Gastrocnemius medialis (tissue), 4 donors: ENCODE measurements around the gene APOC3. TPM values are rescaled to one million over a fixed set of nuclear protein-coding genes. Genes with fewer than 3 reads are reported as not detected.

Experiments
- ATAC-seq, 2 donors: fragments of 150-250 bp; one replicate each; pipeline ENCODE4 v1.9.1; 2016
- DNase-seq, 2 donors: peaks; one replicate each; pipeline ENCODE4 v3.0.0-alpha.2; 2019
- H3K27ac ChIP-seq, 4 donors: fragments of 200-600 bp; sonication (generic); 1 replicate in 1 of 4; 2 replicates in 3 of 4; pipeline ENCODE4 v1.5.1; 2016 to 2018; ENCODE audit warnings: mild to moderate bottlenecking in 2 of 4, moderate library complexity in 1 of 4
- H3K27me3 ChIP-seq, 3 donors: fragments of 200-600 bp; sonication (generic) in 2 of 3; 1 replicate in 1 of 3; 2 replicates in 2 of 3; pipeline versions ENCODE4 v1.5.1 to v1.6.0; 2016 to 2019; ENCODE audit warnings: mild to moderate bottlenecking in 1 of 3, moderate library complexity in 1 of 3
- H3K36me3 ChIP-seq, 2 donors: fragments of 200-600 bp; sonication (generic) in 1 of 2; one replicate each; pipeline ENCODE4 v1.5.1; 2017 to 2018
- H3K4me1 ChIP-seq, 2 donors: fragments of 200-600 bp; sonication (generic) in 1 of 2; one replicate each; pipeline ENCODE4 v1.5.1; 2016 to 2017; ENCODE audit warnings: mild to moderate bottlenecking in 2 of 2
- H3K4me3 ChIP-seq, 4 donors: fragments of 200-600 bp; sonication (generic) in 3 of 4; 1 replicate in 1 of 4; 2 replicates in 3 of 4; pipeline ENCODE4 v1.5.1; 2016 to 2019; ENCODE audit warnings: mild to moderate bottlenecking in 2 of 4
- H3K9me3 ChIP-seq, 3 donors: fragments of 200-600 bp; sonication (generic) in 2 of 3; 1 replicate in 1 of 3; 2 replicates in 2 of 3; pipeline ENCODE4 v1.5.1; 2016 to 2019
- POLR2A ChIP-seq, 2 donors: fragments of 450-650 bp; IDR thresholded peaks; one replicate each; pipeline ENCODE4 v1.6.1; 2017; ENCODE audit warnings: antibody characterized with exemption in 2 of 2, mild to moderate bottlenecking in 2 of 2, moderate library complexity in 2 of 2
- in situ Hi-C, 4 donors: fragments of 200-750 bp; cut with MboI; loops; one replicate each; pipeline versions ENCODE4 v1.15.0 to v1.8.0; 2017; ENCODE audit warnings: low sequenced_read_pairs in 4 of 4
- intact Hi-C: fragments of 100-400 bp; cut with DNase I; formaldehyde crosslinking; loops from one replicate; pipeline ENCODE4 v1.15.1; 2023; ENCODE audit warnings: low total_unique reads
- total RNA-seq, 4 donors: library from RNA; depleted of rRNA; stranded (reverse); fragments of >200 nt; gene quantifications; one replicate each; pipeline versions ENCODE4 v1.1.0 to v1.2.3, GENCODE V29; 2016
- TF ChIP-seq, protein P1 (sequence below), 5 experiments: fragments of 450-650 bp in 3 of 5; fragments of 200-600 bp in 2 of 5; sonication (generic) in 2 of 5; IDR thresholded peaks in 4 of 5; conservative IDR thresholded peaks in 1 of 5; 1 replicate in 4 of 5; 2 replicates in 1 of 5; pipeline ENCODE4 v1.5.1; 2016 to 2019; ENCODE audit warnings: antibody characterized with exemption in 5 of 5, mild to moderate bottlenecking in 3 of 5, moderate library complexity in 3 of 5

The APOC3 gene
- total RNA-seq, 4 donors from 2014 or later, result 19.3 to 45.7 TPM; not detected in 2

DNA sequence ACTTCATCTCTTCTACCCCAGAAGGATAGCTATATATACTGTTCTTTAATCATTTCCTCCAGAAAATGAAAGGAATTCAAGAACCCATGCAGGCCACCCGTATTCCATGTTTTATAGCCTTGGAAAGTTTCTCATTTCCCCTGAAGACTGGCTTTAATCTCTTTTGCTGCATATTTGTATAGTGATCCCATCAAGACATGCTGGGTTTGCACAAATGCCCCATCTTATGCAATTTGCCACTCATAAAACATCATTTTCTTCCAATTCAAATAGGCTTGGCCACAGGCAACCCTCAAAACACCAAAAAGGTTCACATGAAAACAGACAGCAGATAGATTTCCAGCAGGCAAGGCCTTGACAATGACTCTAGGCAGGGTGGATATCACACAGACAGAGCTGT is 36.0 kb downstream of the APOC3 start:
- ATAC-seq, result no peak
- Histone ChIP-seq H3K27ac (no peak overlapping the region), H3K36me3 (peaks cover 0 to 54% of the 10 kb centered on the region in 2 donors), H3K4me3 (no peak overlapping the region), H3K4me1 (peaks cover 30 to 42% of the 10 kb centered on the region in 2 donors), H3K27me3 (no peaks in the 10 kb centered on the region), H3K9me3 (no peaks in the 10 kb centered on the region)
- TF ChIP-seq POLR2A (IDR thresholded peaks at IDR 0.05), result no peak
- TF ChIP-seq, protein P1, sequence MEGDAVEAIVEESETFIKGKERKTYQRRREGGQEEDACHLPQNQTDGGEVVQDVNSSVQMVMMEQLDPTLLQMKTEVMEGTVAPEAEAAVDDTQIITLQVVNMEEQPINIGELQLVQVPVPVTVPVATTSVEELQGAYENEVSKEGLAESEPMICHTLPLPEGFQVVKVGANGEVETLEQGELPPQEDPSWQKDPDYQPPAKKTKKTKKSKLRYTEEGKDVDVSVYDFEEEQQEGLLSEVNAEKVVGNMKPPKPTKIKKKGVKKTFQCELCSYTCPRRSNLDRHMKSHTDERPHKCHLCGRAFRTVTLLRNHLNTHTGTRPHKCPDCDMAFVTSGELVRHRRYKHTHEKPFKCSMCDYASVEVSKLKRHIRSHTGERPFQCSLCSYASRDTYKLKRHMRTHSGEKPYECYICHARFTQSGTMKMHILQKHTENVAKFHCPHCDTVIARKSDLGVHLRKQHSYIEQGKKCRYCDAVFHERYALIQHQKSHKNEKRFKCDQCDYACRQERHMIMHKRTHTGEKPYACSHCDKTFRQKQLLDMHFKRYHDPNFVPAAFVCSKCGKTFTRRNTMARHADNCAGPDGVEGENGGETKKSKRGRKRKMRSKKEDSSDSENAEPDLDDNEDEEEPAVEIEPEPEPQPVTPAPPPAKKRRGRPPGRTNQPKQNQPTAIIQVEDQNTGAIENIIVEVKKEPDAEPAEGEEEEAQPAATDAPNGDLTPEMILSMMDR (IDR thresholded peaks at IDR 0.05 in 4 of 5, conservative IDR thresholded peaks at IDR 0.05 in 1 of 5), result no peak
- DNase-seq, result no peak
- intact Hi-C loops, result no loop called here
- in situ Hi-C loops, result no loop called here

DNA sequence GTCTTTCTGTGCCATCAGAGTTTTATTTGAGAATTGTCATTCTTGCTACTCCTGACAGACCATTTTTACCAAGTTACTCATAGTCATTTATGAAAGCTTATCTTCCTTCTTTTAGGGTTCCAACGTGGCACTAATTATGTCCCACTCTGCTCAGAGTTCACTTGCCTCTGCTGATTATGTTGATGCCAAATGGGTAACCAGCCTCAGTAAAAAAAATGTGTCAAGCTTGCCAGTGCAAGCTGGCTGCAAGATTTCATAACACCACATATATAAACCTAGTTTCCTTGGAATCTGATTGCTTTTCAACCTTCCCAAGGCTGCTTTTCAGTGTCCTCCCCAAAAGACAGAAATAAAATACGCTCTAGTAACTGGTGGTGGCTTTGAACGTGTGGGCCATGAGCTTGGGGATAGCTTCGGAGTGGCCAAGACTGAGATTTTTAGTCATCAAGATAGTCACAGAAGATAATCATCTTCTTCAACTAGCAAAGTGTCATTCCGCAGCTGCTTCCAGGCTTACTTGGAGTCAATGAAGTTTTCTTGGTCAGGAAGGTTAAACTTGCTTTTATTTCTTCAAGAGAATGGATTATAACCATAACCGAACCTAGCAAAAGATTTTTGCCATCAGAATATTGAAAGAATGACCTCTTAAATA is 37.2 kb downstream of the APOC3 start:
- Histone ChIP-seq H3K27ac (no peak overlapping the region), H3K9me3 (no peaks in the 10 kb centered on the region), H3K4me3 (no peak overlapping the region), H3K27me3 (no peaks in the 10 kb centered on the region), H3K36me3 (peaks cover 0 to 53% of the 10 kb centered on the region in 2 donors), H3K4me1 (peaks cover 30 to 42% of the 10 kb centered on the region in 2 donors)
- ATAC-seq (no peak), DNase-seq (no peak)
- intact Hi-C loops, result no loop called here
- no peak for TF ChIP-seq POLR2A (IDR thresholded peaks at IDR 0.05)
- TF ChIP-seq, protein P1 (IDR thresholded peaks at IDR 0.05 in 4 of 5, conservative IDR thresholded peaks at IDR 0.05 in 1 of 5), result no peak
- in situ Hi-C loops, result no loop called here

GRCh38 chr11:116867619-116868018 is 37.9 kb downstream of the APOC3 start:
- ATAC-seq, result peak; percentile 65 to 76
- DNase-seq, result peak in 1 of 2 donors; percentile 40
- Histone ChIP-seq H3K27me3 (no peaks in the 10 kb centered on the region), H3K4me1 (peaks cover 30 to 42% of the 10 kb centered on the region in 2 donors), H3K9me3 (no peaks in the 10 kb centered on the region), H3K27ac (peak overlapping the region; percentile 4 to 72 (median 33)), H3K36me3 (peaks cover 0 to 53% of the 10 kb centered on the region in 2 donors), H3K4me3 (no peak overlapping the region)
- TF ChIP-seq, protein P1 (IDR thresholded peaks at IDR 0.05 in 4 of 5, conservative IDR thresholded peaks at IDR 0.05 in 1 of 5), result no peak
- TF ChIP-seq POLR2A (IDR thresholded peaks at IDR 0.05), result no peak
- intact Hi-C loops (no loop called here), in situ Hi-C loops (no loop called here)

DNA sequence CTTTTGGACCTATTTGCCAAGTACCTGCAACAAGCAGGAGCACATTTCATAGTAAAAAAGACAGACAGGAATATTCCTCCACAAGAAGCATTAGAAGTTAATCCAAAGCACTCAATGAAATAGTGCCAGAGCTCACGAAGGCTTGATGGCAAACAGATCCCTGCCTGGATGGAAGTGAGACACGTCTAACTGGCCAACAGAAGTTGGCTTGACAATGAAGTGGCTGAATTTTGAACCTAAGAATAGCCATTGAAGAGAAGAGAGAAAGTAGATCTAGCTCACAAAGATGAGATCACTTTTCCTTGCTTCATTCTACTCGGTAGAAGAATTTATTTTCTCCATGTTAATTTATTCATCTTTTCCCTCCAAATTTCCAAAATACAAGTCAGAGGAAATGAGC is 38.4 kb downstream of the APOC3 start:
- ATAC-seq (peak; percentile 38 to 77), DNase-seq (no peak)
- intact Hi-C loops, result no loop called here
- peaks cover 30 to 42% of the 10 kb centered on the region in 2 donors for H3K4me1 ChIP-seq
- peaks cover 0 to 56% of the 10 kb centered on the region in 2 donors for H3K36me3 ChIP-seq
- H3K9me3 ChIP-seq, result no peaks in the 10 kb centered on the region
- H3K27ac ChIP-seq, result peak overlapping the region; percentile 4 to 72 (median 33)
- no peaks in the 10 kb centered on the region for H3K27me3 ChIP-seq
- no peak overlapping the region for H3K4me3 ChIP-seq
- TF ChIP-seq, protein P1 (IDR thresholded peaks at IDR 0.05 in 4 of 5, conservative IDR thresholded peaks at IDR 0.05 in 1 of 5), result no peak
- TF ChIP-seq POLR2A (IDR thresholded peaks at IDR 0.05), result no peak
- in situ Hi-C loops, result no loop called here
